Pancreas (tissue), 10 donors: Measurements from ENCODE around the gene LIMK1. TPM values are rescaled to one million over a fixed set of nuclear protein-coding genes. Genes with fewer than 3 reads are reported as not detected.

ENCODE experiments used
- ATAC-seq, 4 donors: fragments of 200-7000 bp; cut with Tn5 transposase; one replicate each; pipeline versions ENCODE4 v1.8.0 to v1.9.1; 2020; ENCODE audit warnings: mild to moderate bottlenecking in 4 of 4, moderate library complexity in 4 of 4
- DNase-seq, 6 donors: peaks; one replicate each; pipeline ENCODE4 v3.0.0-alpha.2; 2020
- FAIRE-seq: peaks from 2 replicates; lab custom pipeline; 2012; peaks lifted over from hg19 to GRCh38; lab: Jason Lieb, UNC
- H3K27ac ChIP-seq, 4 donors: fragments of 200-600 bp; sonication (generic); 1 replicate in 3 of 4; 2 replicates in 1 of 4; pipeline versions ENCODE4 v1.5.0 to v1.8.0; 2020
- H3K27me3 ChIP-seq, 4 donors: fragments of 200-600 bp; one replicate each; pipeline ENCODE4 v1.8.0; 2021
- H3K36me3 ChIP-seq, 3 donors: fragments of 200-600 bp; sonication (generic) in 1 of 3; one replicate each; pipeline versions ENCODE4 v1.5.0 to v1.8.0; 2020 to 2021
- H3K4me1 ChIP-seq, 3 donors: fragments of 200-600 bp; one replicate each; pipeline ENCODE4 v1.8.0; 2021
- H3K4me3 ChIP-seq, 4 donors: fragments of 200-600 bp; sonication (generic) in 2 of 4; one replicate each; pipeline versions ENCODE4 v1.5.0 to v1.8.0; 2020 to 2021
- H3K9me3 ChIP-seq, 4 donors: fragments of 200-600 bp; one replicate each; pipeline ENCODE4 v1.8.0; 2021
- CTCF ChIP-seq, 4 donors: fragments of 200-600 bp; sonication (generic) in 3 of 4; IDR thresholded peaks; one replicate each; pipeline versions ENCODE4 v1.5.0 to v1.8.0; 2021; ENCODE audit warnings: antibody characterized with exemption in 4 of 4
- WGBS, 2 donors: extraction: QIAGEN DNeasy Blood & Tissue Kit; methylation state at CpG; one replicate each; pipeline ENCODE4 v1.1.7; 2013; 5-methylcytosine and 5-hydroxymethylcytosine counted together
- intact Hi-C, 3 donors: fragments of 100-400 bp; cut with DNase I; formaldehyde crosslinking; loops; one replicate each; pipeline versions ENCODE4 v1.11.1 to v1.14.2; 2022
- polyA plus RNA-seq, 2 donors: library from polyadenylated mRNA; stranded (reverse); fragments of 200-250 nt; gene quantifications; one replicate each; pipeline ENCODE4 v1.2.3, GENCODE V29; 2013
- total RNA-seq, 6 donors: library from RNA; stranded (reverse); fragmentation: NEBNext Ultra II Directional in 4 of 6; extraction: Animal tissue kit (Norgen Biotek cat#: 25700) in 4 of 6; gene quantifications; one replicate each; pipeline versions ENCODE4 v1.2.1 to v1.2.4, GENCODE V29; 2021 to 2023
- donor health status: healthy with polysubstance abuse.
- donor health status: DM: no; HTN: no; CAD: no; lungs with moderate emphysema.
- donor health status: DM: no; HTN: no; CAD: no.
- donor health status: control.
- donor health status: control.
- donor health status: Bipolar disorder and iron deficiency.
- donor health status: DM: yes; HTN: yes; CAD: no.
- donor health status: DM: no; HTN: no; CAD: no.
- donor health status: DM: no; HTN: no; CAD: no.
- donor health status: DM: yes; HTN: yes; CAD: no.

Gene LIMK1
- total and polyA plus RNA-seq, 8 donors, result 4.9 to 22.6 (median 8.5) TPM

- FAIRE-seq (no peak), DNase-seq (peak in 1 of 6 donors; percentile 45), ATAC-seq (peak; percentile 8 to 16 (median 12))
- no peaks in the 10 kb centered on the region for H3K36me3 ChIP-seq
- no peaks in the 10 kb centered on the region for H3K9me3 ChIP-seq
- intact Hi-C loops, result no loop called here
- no peak for TF ChIP-seq CTCF (IDR thresholded peaks at IDR 0.05)
- peak overlapping the region in 2 of 4 donors; percentile 80 to 82 for H3K27ac ChIP-seq
- no peaks in the 10 kb centered on the region for H3K4me1 ChIP-seq
- no peaks in the 10 kb centered on the region for H3K27me3 ChIP-seq
- WGBS, 2 donors, result 77 to 81% methylated on average over 15 of the region's 15 CpGs
- peak overlapping the region in 2 of 4 donors; percentile 21 to 43 for H3K4me3 ChIP-seq
These were observed 10.1 kb downstream of the LIMK1 start for GRCh38 chr7:74093671-74094223.

GRCh38 chr7:74094224-74095101 lies 10.9 kb downstream of the LIMK1 start:
- no peak for FAIRE-seq
- H3K4me3 ChIP-seq, result peak overlapping the region in 3 of 4 donors; percentile 7 to 43 (median 21)
- H3K27ac ChIP-seq, result peak overlapping the region in 2 of 4 donors; percentile 80 to 82
- no peaks in the 10 kb centered on the region for H3K4me1 ChIP-seq
- H3K36me3 ChIP-seq, result no peaks in the 10 kb centered on the region
- intact Hi-C loops, result no loop called here
- H3K9me3 ChIP-seq, result no peaks in the 10 kb centered on the region
- no peak for TF ChIP-seq CTCF (IDR thresholded peaks at IDR 0.05)
- peak; percentile 51 to 90 (median 76) for ATAC-seq
- H3K27me3 ChIP-seq, result no peaks in the 10 kb centered on the region
- 56 to 63% methylated on average over 32 of the region's 32 CpGs for WGBS, 2 donors
- peak in 4 of 6 donors; percentile 36 to 66 (median 60) for DNase-seq

DNA sequence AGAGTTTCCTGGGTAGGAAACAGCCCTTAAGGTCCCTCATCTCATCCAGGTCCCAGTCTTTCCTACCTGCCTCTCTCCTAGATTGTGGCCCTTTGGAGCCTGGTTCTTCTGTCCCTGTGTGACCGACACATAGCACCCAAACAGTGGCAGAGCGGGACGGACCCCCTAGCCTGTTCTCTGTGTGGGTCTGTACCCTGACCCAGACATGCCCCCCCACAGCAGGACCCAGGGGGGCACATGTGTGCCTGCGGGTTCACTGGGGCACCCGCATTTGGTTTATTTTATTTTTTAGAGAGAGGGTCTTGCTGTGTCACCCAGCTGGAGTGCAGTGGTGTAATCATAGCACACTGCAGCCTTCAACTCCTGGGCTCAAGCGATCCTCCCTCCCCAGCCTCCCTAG lies 11.5 kb downstream of the LIMK1 start:
- Histone ChIP-seq H3K27me3 (no peaks in the 10 kb centered on the region), H3K4me3 (peak overlapping the region in 2 of 4 donors; percentile 21 to 43)

GRCh38 chr7:74097937-74098614 lies 14.5 kb downstream of the LIMK1 start:
- H3K4me3 ChIP-seq, result no peak overlapping the region
- 89 to 91% methylated on average over 11 of the region's 11 CpGs for WGBS, 2 donors
- no peak for FAIRE-seq
- intact Hi-C loops, result no loop called here
- no peak for TF ChIP-seq CTCF (IDR thresholded peaks at IDR 0.05)
- DNase-seq, result no peak
- H3K36me3 ChIP-seq, result no peaks in the 10 kb centered on the region
- H3K27ac ChIP-seq, result no peak overlapping the region
- H3K9me3 ChIP-seq, result no peaks in the 10 kb centered on the region
- H3K4me1 ChIP-seq, result no peaks in the 10 kb centered on the region
- peak in 1 of 4 donors; percentile 20 for ATAC-seq
- no peaks in the 10 kb centered on the region for H3K27me3 ChIP-seq

More for the DNA sequence above, 11.5 kb downstream of the LIMK1 start:
- ATAC-seq (no peak), DNase-seq (no peak), FAIRE-seq (no peak)
- H3K27ac ChIP-seq, result peak overlapping the region in 2 of 4 donors; percentile 80 to 82
- no peaks in the 10 kb centered on the region for H3K9me3 ChIP-seq
- H3K4me1 ChIP-seq, result no peaks in the 10 kb centered on the region
- no peak for TF ChIP-seq CTCF (IDR thresholded peaks at IDR 0.05)
- no peaks in the 10 kb centered on the region for H3K36me3 ChIP-seq
- intact Hi-C loops, result no loop called here
- WGBS, 2 donors, result 95 to 96% methylated on average over 6 of the region's 6 CpGs
